GM18868 (cell line): ENCODE measurements around the gene RALGAPA2.

Experiments used
- ATAC-seq: cut with Tn5 transposase; IDR thresholded peaks from one replicate; pipeline ENCODE4 v1.9.1; 2021; ENCODE audit warnings: mild to moderate bottlenecking, moderate library complexity; ENCODE audit not compliant: unreplicated experiment

Gene RALGAPA2

GRCh38 chr20:20373091-20373571 lies 339.3 kb downstream of the RALGAPA2 start:
- ATAC-seq: no peak

- no peak for ATAC-seq
Observed at GRCh38 chr20:20371681-20372080, 340.8 kb downstream of the RALGAPA2 start.

- no peak for ATAC-seq
Observed at GRCh38 chr20:20371083-20371482, 341.4 kb downstream of the RALGAPA2 start.

- ATAC-seq: no peak
Observed at GRCh38 chr20:20370094-20370575, 342.3 kb downstream of the RALGAPA2 start.

GRCh38 chr20:20369250-20370093 lies 343.0 kb downstream of the RALGAPA2 start:
- ATAC-seq: peak; percentile 23

- ATAC-seq: peak; percentile 30
Observed at GRCh38 chr20:20368418-20369249, 343.8 kb downstream of the RALGAPA2 start.

GRCh38 chr20:20367575-20368417 lies 344.6 kb downstream of the RALGAPA2 start, which contains the start of gene INSM1:
Gene INSM1 (plus strand): TSS chr20:20368104. CDS start chr20:20368268, 164 bp downstream.
- peak; percentile 29 for ATAC-seq

- no peak for ATAC-seq
Observed at GRCh38 chr20:20366876-20367574, 345.4 kb downstream of the RALGAPA2 start.

- ATAC-seq: no peak
Observed at GRCh38 chr20:20366551-20366875, 345.9 kb downstream of the RALGAPA2 start.

- no peak for ATAC-seq
Observed at GRCh38 chr20:20365480-20366161, 346.8 kb downstream of the RALGAPA2 start.

GRCh38 chr20:20364593-20365479 lies 347.6 kb downstream of the RALGAPA2 start:
- no peak for ATAC-seq

GRCh38 chr20:20363799-20364592 lies 348.4 kb downstream of the RALGAPA2 start:
- no peak for ATAC-seq

- ATAC-seq: no peak
Observed at GRCh38 chr20:20363434-20363798, 349.0 kb downstream of the RALGAPA2 start.

GRCh38 chr20:20362774-20363433 lies 349.5 kb downstream of the RALGAPA2 start:
- no peak for ATAC-seq

GRCh38 chr20:20360464-20360863 lies 352.0 kb downstream of the RALGAPA2 start:
- ATAC-seq: peak; percentile 70

GRCh38 chr20:20359628-20360027 lies 352.8 kb downstream of the RALGAPA2 start:
- ATAC-seq: no peak

- ATAC-seq: no peak
Observed at GRCh38 chr20:20358801-20359200, 353.6 kb downstream of the RALGAPA2 start.
